Measurements from ENCODE around the gene UBTF.

UBTF gene

GRCh38 chr17:44170135-44170498 lies 49.4 kb downstream of the UBTF start:
- Mint-ChIP-seq H3K27ac (no peak overlapping the region), H3K4me3 (no peak overlapping the region), H3K27me3 (no peaks in the 10 kb centered on the region), H3K36me3 (no peaks in the 10 kb centered on the region), H3K9me3 (no peaks in the 10 kb centered on the region), H3K4me1 (peaks cover 13% of the 10 kb centered on the region)
- DNase-seq (ENCODE audit: low spot score in 2 of 2) (no peak), ATAC-seq (ENCODE audit: low read depth) (no peak)

GRCh38 chr17:44167181-44167861 lies 52.2 kb downstream of the UBTF start:
- H3K9me3 Mint-ChIP-seq: no peaks in the 10 kb centered on the region
- no peak for ATAC-seq (ENCODE audit: low read depth)
- H3K4me3 Mint-ChIP-seq: no peak overlapping the region
- peaks cover 13% of the 10 kb centered on the region for H3K4me1 Mint-ChIP-seq
- DNase-seq (ENCODE audit: low spot score in 2 of 2): no peak
- no peak overlapping the region for H3K27ac Mint-ChIP-seq
- no peaks in the 10 kb centered on the region for H3K36me3 Mint-ChIP-seq
- no peaks in the 10 kb centered on the region for H3K27me3 Mint-ChIP-seq

GRCh38 chr17:44164476-44164875 lies 55.0 kb downstream of the UBTF start:
- Mint-ChIP-seq H3K27me3 (no peaks in the 10 kb centered on the region), H3K4me1 (peaks cover 8% of the 10 kb centered on the region), H3K27ac (no peak overlapping the region), H3K36me3 (no peaks in the 10 kb centered on the region), H3K4me3 (no peak overlapping the region), H3K9me3 (no peaks in the 10 kb centered on the region)
- DNase-seq (ENCODE audit: low spot score in 2 of 2) (no peak), ATAC-seq (ENCODE audit: low read depth) (no peak)

- ATAC-seq (ENCODE audit: low read depth) (no peak), DNase-seq (ENCODE audit: low spot score in 2 of 2) (no peak)
- Mint-ChIP-seq H3K27ac (no peak overlapping the region), H3K36me3 (no peaks in the 10 kb centered on the region), H3K4me3 (no peak overlapping the region), H3K9me3 (no peaks in the 10 kb centered on the region), H3K4me1 (no peaks in the 10 kb centered on the region), H3K27me3 (no peaks in the 10 kb centered on the region)
Observed at GRCh38 chr17:44159519-44160210, 59.8 kb downstream of the UBTF start.

- Mint-ChIP-seq H3K4me3 (no peak overlapping the region), H3K4me1 (no peaks in the 10 kb centered on the region), H3K9me3 (no peaks in the 10 kb centered on the region), H3K27me3 (no peaks in the 10 kb centered on the region), H3K27ac (no peak overlapping the region), H3K36me3 (no peaks in the 10 kb centered on the region)
- ATAC-seq (ENCODE audit: low read depth) (no peak), DNase-seq (ENCODE audit: low spot score in 2 of 2) (no peak)
Observed at GRCh38 chr17:44155488-44155887, 64.0 kb downstream of the UBTF start.

All from memory B cell (primary cell).